HEK293 (cell line): ENCODE measurements around the gene MMP23B.

ENCODE experiments used
- CTCF ChIA-PET: fragments of 350-600 bp; formaldehyde crosslinking; extraction: SDS; loops from one replicate; lab custom pipeline; 2021; ENCODE audit warnings: antibody characterized with exemption; lab: Yijun Ruan, JAX
- POLR2A ChIA-PET: fragments of 300-600 bp; formaldehyde crosslinking; extraction: SDS; loops from one replicate; lab custom pipeline; 2020; ENCODE audit warnings: antibody characterized with exemption, inconsistent platforms; lab: Yijun Ruan, JAX
- H3K27ac ChIP-seq: fragments of 200-500 bp; sonication (Bioruptor generic); 2 replicates; pipeline ENCODE4 v1.5.1; 2014; ENCODE audit warnings: low read depth, low read length, control low read depth, inconsistent platforms; ENCODE audit errors: extremely low read depth
- H3K36me3 ChIP-seq, 2 experiments: fragments of 200-500 bp in 1 of 2; sonication (Bioruptor generic) in 1 of 2; 1 replicate in 1 of 2; 2 replicates in 1 of 2; pipeline ENCODE4 v1.5.1; 2014 to 2017; ENCODE audit warnings: inconsistent platforms in 2 of 2, low read length in 2 of 2; ENCODE audit not compliant: control insufficient read depth in 2 of 2, insufficient read depth in 1 of 2
- H3K4me1 ChIP-seq: fragments of 200-500 bp; sonication (Bioruptor generic); 2 replicates; pipeline ENCODE4 v1.5.1; 2014; ENCODE audit warnings: mild to moderate bottlenecking, low read length, inconsistent platforms; ENCODE audit not compliant: control insufficient read depth, insufficient read depth
- H3K4me3 ChIP-seq: 2 replicates; pipeline ENCODE4 v1.5.1; 2011; ENCODE audit warnings: low read depth, mild to moderate bottlenecking, control low read depth, low read length, moderate library complexity
- H3K9me3 ChIP-seq: fragments of 200-500 bp; sonication (Bioruptor generic); 2 replicates; pipeline ENCODE4 v1.5.1; 2014; ENCODE audit warnings: low read depth, low read length, inconsistent platforms; ENCODE audit not compliant: control insufficient read depth, insufficient read depth
- EGR2 ChIP-seq: fragments of 450-650 bp; formaldehyde crosslinking; IDR thresholded peaks from 2 replicates; pipeline ENCODE4 v1.5.1; 2016; ENCODE audit warnings: low read depth, missing biosample characterization, missing genetic modification characterization
- GLI4 ChIP-seq: fragments of 450-650 bp; formaldehyde crosslinking; IDR thresholded peaks from 2 replicates; pipeline ENCODE4 v1.5.1; 2016; ENCODE audit warnings: missing biosample characterization, missing genetic modification characterization
- GLIS1 ChIP-seq: fragments of 450-650 bp; formaldehyde crosslinking; IDR thresholded peaks from 2 replicates; pipeline ENCODE4 v1.5.1; 2016; ENCODE audit warnings: missing biosample characterization, missing genetic modification characterization
- ZBTB21 ChIP-seq: fragments of 450-650 bp; formaldehyde crosslinking; IDR thresholded peaks from 2 replicates; pipeline ENCODE4 v1.5.1; 2017; ENCODE audit warnings: missing biosample characterization, missing genetic modification characterization
- ZBTB48 ChIP-seq: fragments of 450-650 bp; formaldehyde crosslinking; IDR thresholded peaks from 2 replicates; pipeline ENCODE4 v1.5.1; 2016; ENCODE audit warnings: missing biosample characterization, missing genetic modification characterization
- ZFHX2 ChIP-seq: fragments of 450-650 bp; formaldehyde crosslinking; conservative IDR thresholded peaks from 2 replicates; pipeline ENCODE4 v1.5.1; 2016; ENCODE audit warnings: missing biosample characterization, missing genetic modification characterization
- ZFP37 ChIP-seq: fragments of 450-650 bp; formaldehyde crosslinking; IDR thresholded peaks from 2 replicates; pipeline ENCODE4 v1.5.1; 2016; ENCODE audit warnings: missing biosample characterization, missing genetic modification characterization
- ZIC2 ChIP-seq: fragments of 450-650 bp; formaldehyde crosslinking; IDR thresholded peaks from 2 replicates; pipeline ENCODE4 v1.5.1; 2016; ENCODE audit warnings: missing biosample characterization, missing genetic modification characterization
- ZNF24 ChIP-seq: fragments of 450-650 bp; formaldehyde crosslinking; IDR thresholded peaks from 2 replicates; pipeline ENCODE4 v1.5.1; 2016; ENCODE audit warnings: missing biosample characterization, missing genetic modification characterization
- ZNF302 ChIP-seq: fragments of 450-650 bp; formaldehyde crosslinking; IDR thresholded peaks from 2 replicates; pipeline ENCODE4 v1.5.1; 2016; ENCODE audit warnings: missing biosample characterization, missing genetic modification characterization, low read depth
- ZNF324 ChIP-seq: fragments of 450-650 bp; formaldehyde crosslinking; IDR thresholded peaks from 2 replicates; pipeline ENCODE4 v1.5.1; 2016; ENCODE audit warnings: missing biosample characterization, missing genetic modification characterization
- ZNF501 ChIP-seq: fragments of 450-650 bp; formaldehyde crosslinking; IDR thresholded peaks from 2 replicates; pipeline ENCODE4 v1.5.1; 2016; ENCODE audit warnings: missing biosample characterization, missing genetic modification characterization
- ZNF555 ChIP-seq: fragments of 450-650 bp; formaldehyde crosslinking; conservative IDR thresholded peaks from 2 replicates; pipeline ENCODE4 v1.5.1; 2017; ENCODE audit warnings: missing biosample characterization, mild to moderate bottlenecking, missing genetic modification characterization, inconsistent platforms
- ZNF624 ChIP-seq: fragments of 450-650 bp; formaldehyde crosslinking; IDR thresholded peaks from 2 replicates; pipeline ENCODE4 v1.5.1; 2017; ENCODE audit warnings: missing biosample characterization, missing genetic modification characterization
- ZNF701 ChIP-seq: fragments of 450-650 bp; formaldehyde crosslinking; IDR thresholded peaks from 2 replicates; pipeline ENCODE4 v1.5.1; 2016; ENCODE audit warnings: missing biosample characterization, missing genetic modification characterization
- ZNF704 ChIP-seq: fragments of 450-650 bp; formaldehyde crosslinking; IDR thresholded peaks from 2 replicates; pipeline ENCODE4 v1.5.1; 2016; ENCODE audit warnings: missing biosample characterization, missing genetic modification characterization
- ZNF76 ChIP-seq: fragments of 450-650 bp; formaldehyde crosslinking; IDR thresholded peaks from 2 replicates; pipeline ENCODE4; 2016; ENCODE audit warnings: low read depth, missing biosample characterization, missing genetic modification characterization, borderline replicate concordance
- ZNF768 ChIP-seq: fragments of 450-650 bp; formaldehyde crosslinking; IDR thresholded peaks from 2 replicates; pipeline ENCODE4 v1.5.1; 2018; ENCODE audit warnings: missing biosample characterization, mild to moderate bottlenecking, missing genetic modification characterization
- ZSCAN18 ChIP-seq: fragments of 450-650 bp; formaldehyde crosslinking; IDR thresholded peaks from 2 replicates; pipeline ENCODE4 v1.5.1; 2016; ENCODE audit warnings: missing biosample characterization, missing genetic modification characterization
- ZSCAN23 ChIP-seq: fragments of 450-650 bp; formaldehyde crosslinking; IDR thresholded peaks from 2 replicates; pipeline ENCODE4 v1.5.1; 2016; ENCODE audit warnings: missing biosample characterization, missing genetic modification characterization
- TF ChIP-seq, protein P1 (sequence below): fragments of 450-650 bp; formaldehyde crosslinking; optimal IDR thresholded peaks from 2 replicates; pipeline ENCODE3; 2016; ENCODE audit warnings: missing biosample characterization, mild to moderate bottlenecking, missing genetic modification characterization
- TF ChIP-seq, protein P2 (sequence below): fragments of 450-650 bp; formaldehyde crosslinking; IDR thresholded peaks from 2 replicates; pipeline ENCODE4 v1.5.1; 2016; ENCODE audit warnings: missing biosample characterization, missing genetic modification characterization, low read depth
- TF ChIP-seq, protein P3 (sequence below): IDR thresholded peaks from 2 replicates; pipeline ENCODE4 v1.6.1; 2011; ENCODE audit warnings: mild to moderate bottlenecking, low read depth, low read length, borderline replicate concordance

MMP23B gene

DNA sequence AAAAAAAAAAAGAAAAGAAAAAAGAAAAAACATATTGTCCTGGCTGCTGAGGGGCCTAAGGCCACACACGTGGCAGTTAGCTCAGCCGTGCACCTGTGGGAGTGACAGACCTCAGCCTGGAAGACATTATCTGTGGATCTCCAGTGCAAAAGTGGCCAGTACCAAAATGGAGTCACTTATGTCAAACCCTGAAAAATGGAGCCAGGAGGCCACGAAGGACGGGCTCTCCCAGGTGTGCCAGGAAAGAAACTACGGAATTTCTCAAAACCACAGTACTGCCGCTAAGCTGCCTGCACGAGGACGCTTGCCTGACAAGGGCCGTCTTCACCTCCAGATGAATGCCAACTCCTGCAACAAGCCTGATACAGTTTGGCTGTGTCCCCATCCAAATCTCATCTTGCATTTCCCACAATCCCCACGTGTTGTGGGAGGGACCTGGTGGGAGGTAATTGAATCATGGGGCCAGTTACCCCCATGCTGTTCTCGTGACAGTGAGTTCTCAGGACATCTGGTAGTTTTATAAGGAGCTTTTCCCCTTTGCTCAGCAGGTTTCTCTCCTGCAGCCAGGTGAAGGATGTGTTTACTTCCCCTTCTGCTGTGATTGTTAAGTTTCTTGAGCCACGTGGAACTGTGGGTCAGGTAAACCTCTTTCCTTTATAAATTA is 22.0 kb upstream of the MMP23B start:
- Histone ChIP-seq H3K27ac (no peak overlapping the region), H3K4me3 (no peak overlapping the region), H3K9me3 (no peaks in the 10 kb centered on the region), H3K36me3 (no peaks in the 10 kb centered on the region), H3K4me1 (0 out of 2 replicates have a peak, but pooled peaks cover 3% of the 10 kb centered on the region)
- ChIA-PET POLR2A (no interaction called here), CTCF (interaction anchor here (0.9 kb wide), 1 partner anchor 13 kb away, joined by 6 read pairs; no protein-coding TSS in a partner anchor)
- TF ChIP-seq ZNF24 (tag by site-specific recombination) = no peak
- peak; percentile 68; the same call in 1 of the 2 replicates for TF ChIP-seq EGR2 (tag by site-specific recombination)
- no peak for TF ChIP-seq ZBTB48
- TF ChIP-seq, protein P1, sequence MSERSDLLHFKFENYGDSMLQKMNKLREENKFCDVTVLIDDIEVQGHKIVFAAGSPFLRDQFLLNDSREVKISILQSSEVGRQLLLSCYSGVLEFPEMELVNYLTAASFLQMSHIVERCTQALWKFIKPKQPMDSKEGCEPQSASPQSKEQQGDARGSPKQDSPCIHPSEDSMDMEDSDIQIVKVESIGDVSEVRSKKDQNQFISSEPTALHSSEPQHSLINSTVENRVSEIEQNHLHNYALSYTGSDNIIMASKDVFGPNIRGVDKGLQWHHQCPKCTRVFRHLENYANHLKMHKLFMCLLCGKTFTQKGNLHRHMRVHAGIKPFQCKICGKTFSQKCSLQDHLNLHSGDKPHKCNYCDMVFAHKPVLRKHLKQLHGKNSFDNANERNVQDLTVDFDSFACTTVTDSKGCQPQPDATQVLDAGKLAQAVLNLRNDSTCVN (tag by site-specific recombination) = no peak
- TF ChIP-seq, protein P2, sequence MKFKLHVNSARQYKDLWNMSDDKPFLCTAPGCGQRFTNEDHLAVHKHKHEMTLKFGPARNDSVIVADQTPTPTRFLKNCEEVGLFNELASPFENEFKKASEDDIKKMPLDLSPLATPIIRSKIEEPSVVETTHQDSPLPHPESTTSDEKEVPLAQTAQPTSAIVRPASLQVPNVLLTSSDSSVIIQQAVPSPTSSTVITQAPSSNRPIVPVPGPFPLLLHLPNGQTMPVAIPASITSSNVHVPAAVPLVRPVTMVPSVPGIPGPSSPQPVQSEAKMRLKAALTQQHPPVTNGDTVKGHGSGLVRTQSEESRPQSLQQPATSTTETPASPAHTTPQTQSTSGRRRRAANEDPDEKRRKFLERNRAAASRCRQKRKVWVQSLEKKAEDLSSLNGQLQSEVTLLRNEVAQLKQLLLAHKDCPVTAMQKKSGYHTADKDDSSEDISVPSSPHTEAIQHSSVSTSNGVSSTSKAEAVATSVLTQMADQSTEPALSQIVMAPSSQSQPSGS = no peak
- TF ChIP-seq ZSCAN23 (tag by site-specific recombination) = no peak
- no peak for TF ChIP-seq ZNF555 (tag by site-specific recombination)
- no peak for TF ChIP-seq ZNF624 (tag by site-specific recombination)
- no peak for TF ChIP-seq ZSCAN18 (tag by site-specific recombination)
- no peak for TF ChIP-seq ZFP37 (tag by site-specific recombination)
- no peak for TF ChIP-seq ZNF704 (tag by site-specific recombination)
- no peak for TF ChIP-seq ZNF768 (tag by site-specific recombination)
- TF ChIP-seq ZFHX2 (tag by site-specific recombination) = peak; percentile 85
- TF ChIP-seq ZNF76 (tag by site-specific recombination) = peak; percentile 47; the same call in 1 of the 2 replicates
- TF ChIP-seq GLIS1 (tag by site-specific recombination) = peak; percentile 58
- TF ChIP-seq, protein P3, sequence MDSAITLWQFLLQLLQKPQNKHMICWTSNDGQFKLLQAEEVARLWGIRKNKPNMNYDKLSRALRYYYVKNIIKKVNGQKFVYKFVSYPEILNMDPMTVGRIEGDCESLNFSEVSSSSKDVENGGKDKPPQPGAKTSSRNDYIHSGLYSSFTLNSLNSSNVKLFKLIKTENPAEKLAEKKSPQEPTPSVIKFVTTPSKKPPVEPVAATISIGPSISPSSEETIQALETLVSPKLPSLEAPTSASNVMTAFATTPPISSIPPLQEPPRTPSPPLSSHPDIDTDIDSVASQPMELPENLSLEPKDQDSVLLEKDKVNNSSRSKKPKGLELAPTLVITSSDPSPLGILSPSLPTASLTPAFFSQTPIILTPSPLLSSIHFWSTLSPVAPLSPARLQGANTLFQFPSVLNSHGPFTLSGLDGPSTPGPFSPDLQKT = no peak
- no peak for TF ChIP-seq ZNF701
- no peak for TF ChIP-seq ZBTB21 (tag by site-specific recombination)
- no peak for TF ChIP-seq ZNF302
- TF ChIP-seq ZNF324 (tag by site-specific recombination) = no peak
- no peak for TF ChIP-seq ZNF501 (tag by site-specific recombination)
- TF ChIP-seq ZIC2 = peak; percentile 87
- no peak for TF ChIP-seq GLI4 (tag by site-specific recombination)
